Activated CD4-positive, alpha-beta memory T cell treated with anti-CD3 and anti-CD28 coated beads, Interleukin-2, amount 10 ng/mL, durations not matched to agents 7 days and 5 days (primary cell): Measurements from ENCODE around the gene CHRDL2. TPM values are rescaled to one million over a fixed set of nuclear protein-coding genes. Genes with fewer than 3 reads are reported as not detected.
"Not testable (repeated sequence)": the region's sequence is repeated elsewhere in the genome, so short reads cannot be mapped to it uniquely, and the experiment has no call there.

Source experiments
- CTCF ChIA-PET: fragments of 350-600 bp; sonication (Branson Sonifier 250); formaldehyde crosslinking; loops from one replicate; lab custom pipeline; 2021; ENCODE audit warnings: antibody characterized with exemption, inconsistent platforms; lab: Charles Lee
- POLR2A ChIA-PET: fragments of 350-600 bp; sonication (Branson Sonifier 250); formaldehyde crosslinking; loops from one replicate; lab custom pipeline; 2021; ENCODE audit warnings: antibody characterized with exemption; lab: Charles Lee
- DNase-seq: peaks from one replicate; pipeline ENCODE4 v3.0.0-alpha.2; 2020
- H3K27ac Mint-ChIP-seq: one replicate; pipeline ENCODE4 v1.8.0; 2021; ENCODE audit warnings: mild to moderate bottlenecking, mixed read lengths
- H3K27me3 Mint-ChIP-seq: one replicate; pipeline ENCODE4 v1.8.0; 2021; ENCODE audit warnings: mixed read lengths
- H3K36me3 Mint-ChIP-seq: one replicate; pipeline ENCODE4 v1.8.0; 2021; ENCODE audit warnings: low read depth, mixed read lengths
- H3K4me1 Mint-ChIP-seq: one replicate; pipeline ENCODE4 v1.8.0; 2021; ENCODE audit warnings: mixed read lengths
- H3K4me3 Mint-ChIP-seq: one replicate; pipeline ENCODE4 v1.8.0; 2021; ENCODE audit warnings: mild to moderate bottlenecking, mixed read lengths
- H3K9me3 Mint-ChIP-seq: one replicate; pipeline ENCODE4 v1.8.0; 2021; ENCODE audit warnings: mixed read lengths
- total RNA-seq, 2 experiments: library from RNA; stranded (reverse); gene quantifications; one replicate each; pipeline ENCODE4 v1.2.3, GENCODE V29; 2021

Gene CHRDL2
- total RNA-seq, 2 experiments from 2014 or later: not detected

GRCh38 chr11:74677131-74677530, 54.1 kb downstream of the CHRDL2 start:
- POLR2A ChIA-PET: no interaction called here
- H3K27ac Mint-ChIP-seq: no peak overlapping the region
- DNase-seq: peak; percentile 1
- no peaks in the 10 kb centered on the region for H3K9me3 Mint-ChIP-seq
- no peak overlapping the region for H3K4me3 Mint-ChIP-seq
- H3K36me3 Mint-ChIP-seq: no peaks in the 10 kb centered on the region
- CTCF ChIA-PET: no interaction called here
- no peaks in the 10 kb centered on the region for H3K27me3 Mint-ChIP-seq
- H3K4me1 Mint-ChIP-seq: no peaks in the 10 kb centered on the region

- no peak overlapping the region for H3K4me3 Mint-ChIP-seq
- H3K27ac Mint-ChIP-seq: no peak overlapping the region
- no peaks in the 10 kb centered on the region for H3K9me3 Mint-ChIP-seq
- no peaks in the 10 kb centered on the region for H3K27me3 Mint-ChIP-seq
- CTCF ChIA-PET: interaction anchor here (0.5 to 0.8 kb wide), 2 partner anchors 12 to 22 kb away, joined by 3 read pairs; no protein-coding TSS in a partner anchor
- H3K4me1 Mint-ChIP-seq: no peaks in the 10 kb centered on the region
- POLR2A ChIA-PET: no interaction called here
- H3K36me3 Mint-ChIP-seq: no peaks in the 10 kb centered on the region
- peak; percentile 2 for DNase-seq
These were observed 54.6 kb downstream of the CHRDL2 start for GRCh38 chr11:74676596-74676995.

- CTCF ChIA-PET: interaction anchor here (0.5 to 0.8 kb wide), 2 partner anchors 11 to 23 kb away, joined by 3 read pairs; no protein-coding TSS in a partner anchor
- Mint-ChIP-seq H3K4me1 (no peaks in the 10 kb centered on the region), H3K27ac (no peak overlapping the region), H3K36me3 (no peaks in the 10 kb centered on the region), H3K9me3 (no peaks in the 10 kb centered on the region), H3K27me3 (no peaks in the 10 kb centered on the region), H3K4me3 (no peak overlapping the region)
- DNase-seq: no peak
- POLR2A ChIA-PET: no interaction called here
These were observed 55.5 kb downstream of the CHRDL2 start for GRCh38 chr11:74675761-74676160.

GRCh38 chr11:74673693-74674360, 57.4 kb downstream of the CHRDL2 start:
- no peak for DNase-seq
- H3K36me3 Mint-ChIP-seq: no peaks in the 10 kb centered on the region
- no peaks in the 10 kb centered on the region for H3K4me1 Mint-ChIP-seq
- no peaks in the 10 kb centered on the region for H3K9me3 Mint-ChIP-seq
- CTCF ChIA-PET: no interaction called here
- POLR2A ChIA-PET: no interaction called here
- H3K27ac Mint-ChIP-seq: no peak overlapping the region
- no peak overlapping the region for H3K4me3 Mint-ChIP-seq
- no peaks in the 10 kb centered on the region for H3K27me3 Mint-ChIP-seq

- POLR2A ChIA-PET: no interaction called here
- H3K27me3 Mint-ChIP-seq: no peaks in the 10 kb centered on the region
- no peaks in the 10 kb centered on the region for H3K4me1 Mint-ChIP-seq
- H3K27ac Mint-ChIP-seq: no peak overlapping the region
- no peaks in the 10 kb centered on the region for H3K36me3 Mint-ChIP-seq
- no peaks in the 10 kb centered on the region for H3K9me3 Mint-ChIP-seq
- CTCF ChIA-PET: no interaction called here
- DNase-seq: peak; percentile 8
- H3K4me3 Mint-ChIP-seq: no peak overlapping the region
These were observed 58.1 kb downstream of the CHRDL2 start for GRCh38 chr11:74672956-74673692.

GRCh38 chr11:74672332-74672955, 58.8 kb downstream of the CHRDL2 start:
- ChIA-PET POLR2A (no interaction called here), CTCF (no interaction called here)
- no peaks in the 10 kb centered on the region for H3K36me3 Mint-ChIP-seq
- no peaks in the 10 kb centered on the region for H3K9me3 Mint-ChIP-seq
- H3K4me3 Mint-ChIP-seq: no peak overlapping the region
- H3K27ac Mint-ChIP-seq: no peak overlapping the region
- H3K27me3 Mint-ChIP-seq: no peaks in the 10 kb centered on the region
- no peaks in the 10 kb centered on the region for H3K4me1 Mint-ChIP-seq
- DNase-seq: no peak

GRCh38 chr11:74671520-74672196, 59.6 kb downstream of the CHRDL2 start:
- Mint-ChIP-seq H3K9me3 (no peaks in the 10 kb centered on the region), H3K4me3 (no peak overlapping the region), H3K36me3 (no peaks in the 10 kb centered on the region), H3K27me3 (no peaks in the 10 kb centered on the region), H3K27ac (no peak overlapping the region), H3K4me1 (no peaks in the 10 kb centered on the region)
- ChIA-PET POLR2A (no interaction called here), CTCF (interaction anchor here (1.5 kb wide), 1 partner anchor 31 kb away, joined by 3 read pairs; no protein-coding TSS in a partner anchor)
- DNase-seq: no peak

- CTCF ChIA-PET: interaction anchor here (1.5 kb wide), 1 partner anchor 32 kb away, joined by 3 read pairs; no protein-coding TSS in a partner anchor
- Mint-ChIP-seq H3K36me3 (no peaks in the 10 kb centered on the region), H3K9me3 (no peaks in the 10 kb centered on the region), H3K4me3 (no peak overlapping the region), H3K27me3 (no peaks in the 10 kb centered on the region), H3K27ac (no peak overlapping the region), H3K4me1 (no peaks in the 10 kb centered on the region)
- DNase-seq: no peak
- POLR2A ChIA-PET: no interaction called here
These were observed 61.1 kb downstream of the CHRDL2 start for GRCh38 chr11:74670171-74670570.

- ChIA-PET CTCF (no interaction called here), POLR2A (no interaction called here)
- H3K27ac Mint-ChIP-seq: no peak overlapping the region
- no peaks in the 10 kb centered on the region for H3K4me1 Mint-ChIP-seq
- DNase-seq: no peak
- H3K36me3 Mint-ChIP-seq: no peaks in the 10 kb centered on the region
- H3K9me3 Mint-ChIP-seq: no peaks in the 10 kb centered on the region
- no peaks in the 10 kb centered on the region for H3K27me3 Mint-ChIP-seq
- no peak overlapping the region for H3K4me3 Mint-ChIP-seq
These were observed 61.7 kb downstream of the CHRDL2 start for GRCh38 chr11:74669211-74670160.

- H3K27ac Mint-ChIP-seq: no peak overlapping the region
- H3K4me3 Mint-ChIP-seq: no peak overlapping the region
- no peaks in the 10 kb centered on the region for H3K27me3 Mint-ChIP-seq
- CTCF ChIA-PET: no interaction called here
- H3K4me1 Mint-ChIP-seq: no peaks in the 10 kb centered on the region
- peaks cover 7% of the 10 kb centered on the region for H3K9me3 Mint-ChIP-seq
- H3K36me3 Mint-ChIP-seq: peaks cover 23% of the 10 kb centered on the region
- POLR2A ChIA-PET: no interaction called here
- no peak for DNase-seq
These were observed 67.9 kb downstream of the CHRDL2 start for GRCh38 chr11:74663315-74663714.

GRCh38 chr11:74662487-74663103, 68.6 kb downstream of the CHRDL2 start:
- Mint-ChIP-seq H3K27ac (no peak overlapping the region), H3K4me1 (no peaks in the 10 kb centered on the region), H3K4me3 (no peak overlapping the region), H3K9me3 (peaks cover 11% of the 10 kb centered on the region), H3K36me3 (peaks cover 30% of the 10 kb centered on the region), H3K27me3 (no peaks in the 10 kb centered on the region)
- ChIA-PET POLR2A (no interaction called here), CTCF (interaction anchor here (0.5 to 1.2 kb wide), 2 partner anchors 157 to 210 kb away, joined by 3 read pairs; no protein-coding TSS in a partner anchor)
- DNase-seq: no peak

- POLR2A ChIA-PET, DNase-seq, H3K27me3 Mint-ChIP-seq, H3K4me1 Mint-ChIP-seq, H3K27ac Mint-ChIP-seq, CTCF ChIA-PET, H3K4me3 Mint-ChIP-seq: not testable (repeated sequence)
- H3K9me3 Mint-ChIP-seq: peaks cover 11% of the 10 kb centered on the region
- peaks cover 43% of the 10 kb centered on the region for H3K36me3 Mint-ChIP-seq
These were observed 72.1 kb downstream of the CHRDL2 start for GRCh38 chr11:74659124-74659523.
